NT2/D1 (cell line): Measurements from ENCODE around the gene MMAA.

ENCODE experiments used
- SUZ12 ChIP-seq: IDR thresholded peaks from 2 replicates; pipeline ENCODE4 v1.6.1; 2011; ENCODE audit not compliant: insufficient read length, insufficient read depth; ENCODE audit errors: extremely low read depth
- YY1 ChIP-seq: IDR thresholded peaks from 2 replicates; pipeline ENCODE4 v1.6.1; 2011; ENCODE audit not compliant: insufficient read length, insufficient read depth
- ZNF274 ChIP-seq: IDR thresholded peaks from 2 replicates; pipeline ENCODE4 v1.6.1; 2011; ENCODE audit warnings: mild to moderate bottlenecking, low read depth, low read length

GRCh38 chr4:145609481-145610427 is 9.4 kb upstream of the MMAA start:
- TF ChIP-seq YY1 (no peak), ZNF274 (no peak), SUZ12 (no peak)
